GM12878 (cell line): ENCODE results near the gene FRMD8. TPM values are rescaled to one million over a fixed set of nuclear protein-coding genes. Genes with fewer than 3 reads are reported as not detected.
A peak's percentile ranks its signal among the peaks of the same experiment; 100 is the strongest.

ENCODE experiments used
- BCLAF1 ChIP-seq: fragments of 450-650 bp; IDR thresholded peaks from 2 replicates; pipeline ENCODE4 v1.6.1; 2017; ENCODE audit warnings: antibody characterized with exemption, mild to moderate bottlenecking, moderate library complexity
- CREB1 ChIP-seq: IDR thresholded peaks from 2 replicates; pipeline ENCODE4 v1.6.1; 2012; ENCODE audit warnings: low read depth, mild to moderate bottlenecking, inconsistent platforms
- DPF2 ChIP-seq: fragments of 450-650 bp; IDR thresholded peaks from 2 replicates; pipeline ENCODE4 v1.6.1; 2017; ENCODE audit warnings: mild to moderate bottlenecking
- E2F4 ChIP-seq: IDR thresholded peaks from 2 replicates; pipeline ENCODE4 v1.6.1; 2012; ENCODE audit warnings: low read depth, low read length, improper control_type of control experiment
- EED ChIP-seq: sonication (generic); IDR thresholded peaks from 2 replicates; pipeline ENCODE4 v1.6.1; 2016; ENCODE audit warnings: antibody characterized with exemption, low read depth
- ESRRA ChIP-seq: IDR thresholded peaks from 2 replicates; pipeline ENCODE4 v1.6.1; 2012; ENCODE audit warnings: mild to moderate bottlenecking, low read length, improper control_type of control experiment
- FOXK2 ChIP-seq: fragments of 450-650 bp; IDR thresholded peaks from 2 replicates; pipeline ENCODE4 v1.6.1; 2017; ENCODE audit warnings: mild to moderate bottlenecking, moderate library complexity
- GABPA ChIP-seq: IDR thresholded peaks from 2 replicates; pipeline ENCODE4 v1.6.1; 2014; ENCODE audit warnings: antibody characterized with exemption, low read depth, mild to moderate bottlenecking, inconsistent platforms
- IKZF2 ChIP-seq, 2 experiments: fragments of 450-650 bp; IDR thresholded peaks; 2 replicates each; pipeline ENCODE4 v1.6.1; 2017; ENCODE audit warnings: mild to moderate bottlenecking in 2 of 2, moderate library complexity in 2 of 2
- MTA2 ChIP-seq: fragments of 450-650 bp; IDR thresholded peaks from 2 replicates; pipeline ENCODE4 v1.6.1; 2016; ENCODE audit warnings: low read depth, mild to moderate bottlenecking, moderate library complexity
- NFYA ChIP-seq: IDR thresholded peaks from 2 replicates; pipeline ENCODE4 v1.6.1; 2011; ENCODE audit warnings: low read depth, mild to moderate bottlenecking, low read length, improper control_type of control experiment, borderline replicate concordance
- NR2C1 ChIP-seq: fragments of 450-650 bp; IDR thresholded peaks from 2 replicates; pipeline ENCODE4 v1.6.1; 2017; ENCODE audit warnings: antibody characterized with exemption, mild to moderate bottlenecking, moderate library complexity
- PML ChIP-seq: IDR thresholded peaks from 2 replicates; pipeline ENCODE4 v1.6.1; 2012; ENCODE audit warnings: low read length, inconsistent platforms
- RUNX3 ChIP-seq: IDR thresholded peaks from 2 replicates; pipeline ENCODE4 v1.6.1; 2012; ENCODE audit warnings: low read length, inconsistent platforms
- SMAD1 ChIP-seq: fragments of 450-650 bp; IDR thresholded peaks from 2 replicates; pipeline ENCODE4 v1.6.1; 2018; ENCODE audit warnings: mild to moderate bottlenecking, low read depth; ENCODE audit not compliant: partially characterized antibody
- SMAD5 ChIP-seq: IDR thresholded peaks from 2 replicates; pipeline ENCODE4 v1.6.1; 2016; ENCODE audit warnings: antibody characterized with exemption, low read depth
- SMARCA5 ChIP-seq: fragments of 450-650 bp; IDR thresholded peaks from 2 replicates; pipeline ENCODE4 v1.6.1; 2017; ENCODE audit warnings: mild to moderate bottlenecking
- SMC3 ChIP-seq: IDR thresholded peaks from 2 replicates; pipeline ENCODE4 v1.6.1; 2011; ENCODE audit warnings: low read length, improper control_type of control experiment, borderline replicate concordance
- SPI1 ChIP-seq: IDR thresholded peaks from 2 replicates; pipeline ENCODE4 v1.6.1; 2011; ENCODE audit warnings: low read depth, mild to moderate bottlenecking, low read length, moderate library complexity, borderline replicate concordance; ENCODE audit not compliant: insufficient read depth
- SREBF2 ChIP-seq: IDR thresholded peaks from 2 replicates; pipeline ENCODE4 v1.6.1; 2012; ENCODE audit warnings: mild to moderate bottlenecking, low read length
- SRF ChIP-seq, 2 experiments: IDR thresholded peaks; 2 replicates each; pipeline ENCODE4 v1.6.1; 2011; ENCODE audit warnings: low read depth in 2 of 2, low read length in 2 of 2, mild to moderate bottlenecking in 1 of 2, moderate library complexity in 1 of 2
- SUZ12 ChIP-seq: fragments of 200-600 bp; sonication (generic); IDR thresholded peaks from one replicate; pipeline ENCODE4 v1.6.1; 2018; ENCODE audit warnings: antibody characterized with exemption, mild to moderate bottlenecking; ENCODE audit not compliant: unreplicated experiment
- ZNF207 ChIP-seq: fragments of 450-650 bp; IDR thresholded peaks from 2 replicates; pipeline ENCODE4 v1.6.1; 2014; ENCODE audit warnings: antibody characterized with exemption, mild to moderate bottlenecking, borderline replicate concordance
- polyA plus RNA-seq, 11 experiments: library from polyadenylated mRNA; depleted of rRNA in 4 of 11; unstranded in 6 of 11; stranded (reverse) in 5 of 11; fragments of >200 nt; fragmentation: Nextera tagmentation in 4 of 11; fragmentation: Illumina TruSeq in 1 of 11; extraction: Ambion mirVana in 4 of 11; extraction: Trizol in 1 of 11; gene quantifications; 1 replicate in 1 of 11; 2 replicates in 10 of 11; pipeline versions ENCODE4 v1.2.1 to v1.2.3, GENCODE V29; 2011 to 2016; ENCODE audit warnings: inconsistent platforms in 2 of 11, missing spikeins in 2 of 11, low read depth in 1 of 11
- total RNA-seq, 4 experiments: library from RNA; depleted of rRNA in 3 of 4; stranded (reverse); fragments of >200 nt in 3 of 4; fragmentation: Illumina TruSeq in 1 of 4; extraction: Trizol in 1 of 4; gene quantifications; 2 replicates each; pipeline versions ENCODE4 v1.2.1 to v1.2.3, GENCODE V29; 2013 to 2021
- TF ChIP-seq, protein P1 (sequence below): fragments of 450-650 bp; IDR thresholded peaks from 2 replicates; pipeline ENCODE4 v1.6.1; 2017; ENCODE audit warnings: mild to moderate bottlenecking
- TF ChIP-seq, protein P2 (sequence below): IDR thresholded peaks from 2 replicates; pipeline ENCODE4 v1.6.1; 2011; ENCODE audit warnings: low read depth, low read length, improper control_type of control experiment, borderline replicate concordance

FRMD8 gene
- total and polyA plus RNA-seq, 10 of the 15 experiments (the other 5 are each of a cell fraction or from before 2014, with no cell fraction given), result 8.3 to 69.4 (median 28.0) TPM

- TF ChIP-seq, protein P1, sequence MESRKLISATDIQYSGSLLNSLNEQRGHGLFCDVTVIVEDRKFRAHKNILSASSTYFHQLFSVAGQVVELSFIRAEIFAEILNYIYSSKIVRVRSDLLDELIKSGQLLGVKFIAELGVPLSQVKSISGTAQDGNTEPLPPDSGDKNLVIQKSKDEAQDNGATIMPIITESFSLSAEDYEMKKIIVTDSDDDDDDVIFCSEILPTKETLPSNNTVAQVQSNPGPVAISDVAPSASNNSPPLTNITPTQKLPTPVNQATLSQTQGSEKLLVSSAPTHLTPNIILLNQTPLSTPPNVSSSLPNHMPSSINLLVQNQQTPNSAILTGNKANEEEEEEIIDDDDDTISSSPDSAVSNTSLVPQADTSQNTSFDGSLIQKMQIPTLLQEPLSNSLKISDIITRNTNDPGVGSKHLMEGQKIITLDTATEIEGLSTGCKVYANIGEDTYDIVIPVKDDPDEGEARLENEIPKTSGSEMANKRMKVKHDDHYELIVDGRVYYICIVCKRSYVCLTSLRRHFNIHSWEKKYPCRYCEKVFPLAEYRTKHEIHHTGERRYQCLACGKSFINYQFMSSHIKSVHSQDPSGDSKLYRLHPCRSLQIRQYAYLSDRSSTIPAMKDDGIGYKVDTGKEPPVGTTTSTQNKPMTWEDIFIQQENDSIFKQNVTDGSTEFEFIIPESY, result 0 out of 2 replicates have a peak, but pooled peaks have one; percentile 1
- peak; percentile 100 for TF ChIP-seq SMAD5
- peak; percentile 70; the same call in 1 of the 2 replicates for TF ChIP-seq EED
- TF ChIP-seq IKZF2 (IDR thresholded peaks at IDR 0.05), result peak in 1 of 2 experiments; percentile 97; a peak in 2 of 4 replicates
- TF ChIP-seq NFYA, result no peak
- TF ChIP-seq SUZ12, result no peak
- no peak for TF ChIP-seq RUNX3
- TF ChIP-seq BCLAF1, result peak; percentile 51; the same call in 1 of the 2 replicates
- peak; percentile 26; the same call in 1 of the 2 replicates for TF ChIP-seq SMC3
- TF ChIP-seq ZNF207, result peak; percentile 72; the same call in 1 of the 2 replicates
- peak; percentile 66; the same call in 1 of the 2 replicates for TF ChIP-seq ESRRA
- peak; percentile 80 for TF ChIP-seq SMARCA5
- TF ChIP-seq, protein P2, sequence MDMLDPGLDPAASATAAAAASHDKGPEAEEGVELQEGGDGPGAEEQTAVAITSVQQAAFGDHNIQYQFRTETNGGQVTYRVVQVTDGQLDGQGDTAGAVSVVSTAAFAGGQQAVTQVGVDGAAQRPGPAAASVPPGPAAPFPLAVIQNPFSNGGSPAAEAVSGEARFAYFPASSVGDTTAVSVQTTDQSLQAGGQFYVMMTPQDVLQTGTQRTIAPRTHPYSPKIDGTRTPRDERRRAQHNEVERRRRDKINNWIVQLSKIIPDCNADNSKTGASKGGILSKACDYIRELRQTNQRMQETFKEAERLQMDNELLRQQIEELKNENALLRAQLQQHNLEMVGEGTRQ, result no peak
- TF ChIP-seq DPF2, result peak; percentile 1
- TF ChIP-seq SRF (IDR thresholded peaks at IDR 0.05; ENCODE audit: low read depth in 2 of 2, low read length in 2 of 2), result peak in 1 of 2 experiments; percentile 65; a peak in 2 of 4 replicates
- no peak for TF ChIP-seq GABPA
- no peak; the same call in 1 of the 2 replicates for TF ChIP-seq FOXK2
- TF ChIP-seq MTA2, result peak; percentile 66
- 0 out of 2 replicates have a peak, but pooled peaks have one; percentile 9 for TF ChIP-seq SREBF2
- TF ChIP-seq SMAD1, result peak; percentile 100
- TF ChIP-seq NR2C1, result peak; percentile 93
- TF ChIP-seq SPI1, result peak; percentile 74; the same call in 1 of the 2 replicates
- peak; percentile 48; the same call in 1 of the 2 replicates for TF ChIP-seq E2F4
- no peak for TF ChIP-seq CREB1
- no peak for TF ChIP-seq PML
Observed at GRCh38 chr11:65422633-65423515, 36.4 kb downstream of the FRMD8 start, which contains the start of gene NEAT1 (continued).
